GM19025 (cell line): ENCODE measurements around the gene SLC35F6.
"Not testable (repeated sequence)": the region's sequence is repeated elsewhere in the genome, so short reads cannot be mapped to it uniquely, and the experiment has no call there.

Experiments used
- ATAC-seq: cut with Tn5 transposase; IDR thresholded peaks from one replicate; pipeline ENCODE4 v1.9.1; 2021; ENCODE audit warnings: mild to moderate bottlenecking, low read depth, moderate library complexity; ENCODE audit not compliant: unreplicated experiment

The SLC35F6 gene

GRCh38 chr2:26729311-26729710 is 34.8 kb upstream of the SLC35F6 start:
- ATAC-seq, result no peak

GRCh38 chr2:26730549-26731344 is 33.3 kb upstream of the SLC35F6 start:
- ATAC-seq, result no peak

GRCh38 chr2:26731714-26732113 is 32.4 kb upstream of the SLC35F6 start:
- no peak for ATAC-seq

- no peak for ATAC-seq
Measured at GRCh38 chr2:26732446-26732845, 31.6 kb upstream of the SLC35F6 start.

GRCh38 chr2:26733413-26733812 is 30.7 kb upstream of the SLC35F6 start:
- no peak for ATAC-seq

GRCh38 chr2:26735097-26735496 is 29.0 kb upstream of the SLC35F6 start:
- ATAC-seq, result no peak

GRCh38 chr2:26735883-26736588 is 28.0 kb upstream of the SLC35F6 start:
- ATAC-seq, result no peak

- no peak for ATAC-seq
Measured at GRCh38 chr2:26737221-26737620, 26.9 kb upstream of the SLC35F6 start.

- no peak for ATAC-seq
Measured at GRCh38 chr2:26738481-26738880, 25.6 kb upstream of the SLC35F6 start.

- no peak for ATAC-seq
Measured at GRCh38 chr2:26739514-26739913, 24.6 kb upstream of the SLC35F6 start.

GRCh38 chr2:26740346-26740745 is 23.7 kb upstream of the SLC35F6 start:
- no peak for ATAC-seq

GRCh38 chr2:26740890-26741302 is 23.2 kb upstream of the SLC35F6 start:
- no peak for ATAC-seq

- no peak for ATAC-seq
Measured at GRCh38 chr2:26742048-26742770, 21.9 kb upstream of the SLC35F6 start.

GRCh38 chr2:26743852-26744251 is 20.2 kb upstream of the SLC35F6 start:
- ATAC-seq, result no peak

- no peak for ATAC-seq
Measured at GRCh38 chr2:26744953-26745352, 19.1 kb upstream of the SLC35F6 start.

- no peak for ATAC-seq
Measured at GRCh38 chr2:26745609-26746327, 18.3 kb upstream of the SLC35F6 start.

GRCh38 chr2:26746934-26747333 is 17.1 kb upstream of the SLC35F6 start:
- ATAC-seq, result no peak

GRCh38 chr2:26749787-26750420 is 14.2 kb upstream of the SLC35F6 start:
- ATAC-seq, result not testable (repeated sequence)

- not testable (repeated sequence) for ATAC-seq
Measured at GRCh38 chr2:26750467-26750866, 13.6 kb upstream of the SLC35F6 start.

GRCh38 chr2:26752656-26753055 is 11.4 kb upstream of the SLC35F6 start:
- no peak for ATAC-seq
